Keratinocyte (primary cell): ENCODE data around the gene LTF. TPM values are rescaled to one million over a fixed set of nuclear protein-coding genes. Genes with fewer than 3 reads are reported as not detected.

Experiments used
- DNase-seq: peaks from one replicate; pipeline ENCODE4 v3.0.0-alpha.2; 2011; ENCODE audit warnings: low read depth, missing footprints, low spot score
- FAIRE-seq: peaks from 2 replicates; lab custom pipeline; 2011; peaks lifted over from hg19 to GRCh38; lab: Jason Lieb, UNC
- H2AFZ ChIP-seq: 2 replicates; pipeline ENCODE4 v1.6.0; 2012; ENCODE audit warnings: low read length, control low read depth, inconsistent platforms; ENCODE audit not compliant: control insufficient read depth
- H3K27ac ChIP-seq: 2 replicates; pipeline ENCODE4 v1.5.1; 2011; ENCODE audit warnings: low read length; ENCODE audit not compliant: control insufficient read depth, insufficient read depth
- H3K27me3 ChIP-seq: 3 replicates; pipeline ENCODE4 v1.6.0; 2011; ENCODE audit warnings: low read length; ENCODE audit not compliant: control insufficient read depth, insufficient read depth; ENCODE audit errors: extremely low read depth
- H3K36me3 ChIP-seq, 2 experiments: 2 replicates in 1 of 2; 3 replicates in 1 of 2; pipeline ENCODE4 v1.5.1; 2011; ENCODE audit warnings: low read length in 2 of 2, mild to moderate bottlenecking in 1 of 2; ENCODE audit not compliant: control insufficient read depth in 2 of 2, insufficient read depth in 2 of 2; ENCODE audit errors: extremely low read depth in 1 of 2
- H3K4me1 ChIP-seq: 3 replicates; pipeline ENCODE4 v1.5.1; 2011; ENCODE audit warnings: low read length; ENCODE audit not compliant: control insufficient read depth, insufficient read depth; ENCODE audit errors: extremely low read depth
- H3K4me2 ChIP-seq: 3 replicates; pipeline ENCODE4 v1.6.0; 2011; ENCODE audit warnings: low read depth, low read length; ENCODE audit not compliant: control insufficient read depth, insufficient read depth; ENCODE audit errors: extremely low read depth
- H3K4me3 ChIP-seq, 3 experiments: fragments of 200-600 bp in 1 of 3; sonication (generic) in 1 of 3; 2 replicates in 2 of 3; 3 replicates in 1 of 3; pipeline ENCODE4 v1.5.1; 2011 to 2016; ENCODE audit warnings: low read length in 3 of 3, mild to moderate bottlenecking in 3 of 3, control low read depth in 2 of 3, inconsistent platforms in 1 of 3, low read depth in 1 of 3, mixed read lengths in 1 of 3, mixed run types in 1 of 3, moderate library complexity in 1 of 3; ENCODE audit not compliant: control insufficient read depth in 2 of 3, insufficient read depth in 2 of 3; ENCODE audit errors: extremely low read depth in 1 of 3
- H3K79me2 ChIP-seq: 2 replicates; pipeline ENCODE4 v1.6.0; 2012; ENCODE audit warnings: low read length; ENCODE audit not compliant: control insufficient read depth, insufficient read depth
- H3K9ac ChIP-seq: 3 replicates; pipeline ENCODE4 v1.6.0; 2011; ENCODE audit warnings: low read length; ENCODE audit not compliant: control insufficient read depth, insufficient read depth; ENCODE audit errors: extremely low read depth
- H3K9me1 ChIP-seq: 3 replicates; pipeline ENCODE4 v1.6.0; 2011; ENCODE audit warnings: low read length; ENCODE audit not compliant: control insufficient read depth, insufficient read depth; ENCODE audit errors: extremely low read depth
- H3K9me3 ChIP-seq: 2 replicates; pipeline ENCODE4 v1.5.1; 2012; ENCODE audit warnings: low read depth, low read length; ENCODE audit not compliant: control insufficient read depth
- H4K20me1 ChIP-seq: 3 replicates; pipeline ENCODE4 v1.6.0; 2011; ENCODE audit warnings: low read length; ENCODE audit not compliant: control insufficient read depth, insufficient read depth; ENCODE audit errors: extremely low read depth
- CTCF ChIP-seq, 3 experiments: IDR thresholded peaks in 1 of 3; conservative IDR thresholded peaks in 1 of 3; optimal IDR thresholded peaks in 1 of 3; 2 replicates in 2 of 3; 3 replicates in 1 of 3; pipeline versions ENCODE3 to v1.5.1; 2011; ENCODE audit warnings: low read length in 3 of 3, mild to moderate bottlenecking in 3 of 3, moderate library complexity in 2 of 3, control low read depth in 1 of 3, inconsistent platforms in 1 of 3; ENCODE audit not compliant: insufficient read depth in 2 of 3; ENCODE audit errors: extremely low read depth in 1 of 3
- EZH2 ChIP-seq: IDR thresholded peaks from one replicate; pipeline ENCODE4 v1.6.1; 2012; ENCODE audit warnings: inconsistent platforms, mild to moderate bottlenecking, low read length, moderate library complexity
- dilution Hi-C: fragments of 300-500 bp; cut with MboI; formaldehyde crosslinking; loops from one replicate; pipeline ENCODE4 v1.7.0; 2020; ENCODE audit warnings: low sequenced_read_pairs; ENCODE audit not compliant: extremely low pct_ligation_motif_present
- polyA plus RNA-seq, 5 experiments: library from polyadenylated mRNA; depleted of rRNA in 3 of 5; stranded (reverse) in 3 of 5; stranded (forward) in 1 of 5; unstranded in 1 of 5; fragments of >200 nt; gene quantifications; 1 replicate in 1 of 5; 2 replicates in 3 of 5; 3 replicates in 1 of 5; pipeline versions ENCODE4 v1.2.1 to v1.2.3, GENCODE V29; 2011 to 2012; ENCODE audit warnings: missing spikeins in 2 of 5, low read depth in 1 of 5, low replicate concordance in 1 of 5

Gene LTF
- polyA plus RNA-seq, 1 donor (not counting 4 experiments of a cell fraction or from before 2014, with no cell fraction given), result not detected

GRCh38 chr3:46462111-46462510 is 2.6 kb downstream of the LTF start:
- Histone ChIP-seq H4K20me1 (no peaks in the 10 kb centered on the region), H3K9me3 (no peaks in the 10 kb centered on the region), H3K4me1 (no peaks in the 10 kb centered on the region), H3K36me3 (no peaks in the 10 kb centered on the region), H3K79me2 (no peaks in the 10 kb centered on the region), H3K27me3 (peaks cover 46% of the 10 kb centered on the region), H3K4me3 (no peak overlapping the region), H2AFZ (no peak overlapping the region), H3K9me1 (no peaks in the 10 kb centered on the region), H3K4me2 (no peak overlapping the region), H3K27ac (no peak overlapping the region), H3K9ac (no peak overlapping the region)
- FAIRE-seq (no peak), DNase-seq (no peak)
- dilution Hi-C loops, result no loop called here
- peak in 2 of 3 experiments; percentile 19 to 24 for TF ChIP-seq CTCF (optimal IDR thresholded peaks at IDR 0.05 in 1 of 3, IDR thresholded peaks at IDR 0.05 in 1 of 3, conservative IDR thresholded peaks at IDR 0.05 in 1 of 3; ENCODE audit: extremely low read depth in 1 of 3, insufficient read depth in 2 of 3, low read length in 3 of 3)
- TF ChIP-seq EZH2, result no peak

GRCh38 chr3:46460051-46460450 is 4.7 kb downstream of the LTF start:
- FAIRE-seq, result no peak
- H3K27me3 ChIP-seq, result peaks cover 41% of the 10 kb centered on the region
- no peak for TF ChIP-seq EZH2
- TF ChIP-seq CTCF (optimal IDR thresholded peaks at IDR 0.05 in 1 of 3, IDR thresholded peaks at IDR 0.05 in 1 of 3, conservative IDR thresholded peaks at IDR 0.05 in 1 of 3; ENCODE audit: extremely low read depth in 1 of 3, insufficient read depth in 2 of 3, low read length in 3 of 3), result no peak

More at GRCh38 chr3:46460051-46460450, 4.7 kb downstream of the LTF start:
- H3K9me3 ChIP-seq, result no peaks in the 10 kb centered on the region
- H2AFZ ChIP-seq, result no peak overlapping the region
- no peak for DNase-seq
- H3K79me2 ChIP-seq, result no peaks in the 10 kb centered on the region
- H3K27ac ChIP-seq, result no peak overlapping the region
- dilution Hi-C loops, result no loop called here
- H3K4me3 ChIP-seq, result no peak overlapping the region
- no peaks in the 10 kb centered on the region for H3K9me1 ChIP-seq
- H3K9ac ChIP-seq, result no peak overlapping the region
- H3K36me3 ChIP-seq, result no peaks in the 10 kb centered on the region
- no peaks in the 10 kb centered on the region for H3K4me1 ChIP-seq
- no peaks in the 10 kb centered on the region for H4K20me1 ChIP-seq
- no peak overlapping the region for H3K4me2 ChIP-seq
